ENCODE measurements around the gene MRO.

DNA sequence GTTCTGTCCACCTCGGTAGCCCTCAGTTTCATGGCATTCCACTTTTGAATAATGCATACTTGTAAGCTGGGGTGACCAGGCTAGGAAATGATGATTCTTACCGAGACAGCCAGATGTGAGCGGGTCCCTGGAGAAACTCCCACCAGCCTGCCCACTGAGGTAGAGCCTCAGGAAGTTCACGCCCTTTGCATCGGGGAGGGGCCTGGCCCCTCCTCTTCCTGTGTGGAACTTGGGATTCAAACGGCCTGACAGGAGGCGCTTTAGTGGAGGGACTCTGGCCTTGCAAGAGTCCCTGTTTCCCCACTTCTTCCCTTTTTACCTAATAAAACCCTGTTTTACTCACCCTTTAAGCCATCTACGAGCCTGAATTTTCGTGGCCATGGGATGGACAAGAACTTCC is 44.6 kb downstream of the MRO start:
- TF ChIP-seq CTCF (conservative IDR thresholded peaks at IDR 0.05; ENCODE audit: low read depth, low read length) = no peak
- no peak for TF ChIP-seq EZH2 (IDR thresholded peaks at IDR 0.05; ENCODE audit: borderline replicate concordance, low read depth, low read length, poor library complexity, severe bottlenecking)
